BJ (cell line): ENCODE results near the gene OTOR. TPM values are rescaled to one million over a fixed set of nuclear protein-coding genes. Genes with fewer than 3 reads are reported as not detected.

Experiments
- CTCF ChIA-PET: fragments of 350-600 bp; formaldehyde crosslinking; extraction: SDS; loops from one replicate; lab custom pipeline; 2021; ENCODE audit warnings: antibody characterized with exemption, inconsistent platforms; lab: Yijun Ruan, JAX
- POLR2A ChIA-PET: fragments of 300-600 bp; sonication (Branson Sonifier 250); formaldehyde crosslinking; extraction: SDS; loops from one replicate; lab custom pipeline; 2021; ENCODE audit warnings: antibody characterized with exemption; lab: Charles Lee
- DNase-seq: peaks from one replicate; pipeline ENCODE4 v3.0.0-alpha.2; 2011; ENCODE audit warnings: low read depth
- H3K27me3 ChIP-seq: 2 replicates; pipeline ENCODE4 v1.6.0; 2011; ENCODE audit warnings: low read length; ENCODE audit not compliant: control insufficient read depth, insufficient read depth
- H3K36me3 ChIP-seq: 2 replicates; pipeline ENCODE4 v1.5.1; 2011; ENCODE audit warnings: low read length; ENCODE audit not compliant: control insufficient read depth, insufficient read depth
- H3K4me3 ChIP-seq: 2 replicates; pipeline ENCODE4 v1.5.1; 2011; ENCODE audit warnings: low read depth, mild to moderate bottlenecking, control low read depth, low read length
- polyA plus RNA-seq: library from polyadenylated mRNA; depleted of rRNA; stranded (reverse); fragments of >200 nt; gene quantifications from 2 replicates; pipeline ENCODE4 v1.2.3, GENCODE V29; 2011
- TF ChIP-seq, protein P1 (sequence below): IDR thresholded peaks from 2 replicates; pipeline ENCODE4 v1.5.1; 2011; ENCODE audit warnings: low read depth, mild to moderate bottlenecking, control low read depth, inconsistent platforms, low read length, moderate library complexity; ENCODE audit not compliant: insufficient read depth

OTOR gene
- polyA plus RNA-seq, 1 experiment: not detected

DNA sequence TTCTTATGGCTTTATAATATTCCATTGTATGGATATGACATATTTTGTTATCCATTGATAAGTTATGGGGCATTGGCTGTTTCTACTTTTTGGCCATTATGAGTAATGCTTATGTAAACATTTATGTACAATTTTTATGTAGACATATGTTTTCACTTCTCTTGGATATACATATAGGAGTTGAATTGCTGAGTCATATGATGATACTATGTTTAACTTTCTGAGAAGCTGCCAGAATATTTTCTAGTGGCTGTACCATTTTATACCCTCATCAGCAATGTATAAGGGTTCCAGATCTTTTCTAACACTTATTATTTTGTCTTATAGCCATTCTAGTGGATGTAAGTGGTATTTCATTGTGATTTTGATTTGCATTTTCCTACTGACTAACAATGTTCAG is 23.1 kb downstream of the OTOR start:
- H3K27me3 ChIP-seq: no peaks in the 10 kb centered on the region; the same call in 1 of the 2 replicates
- POLR2A ChIA-PET: no interaction called here
- no peak for DNase-seq
- CTCF ChIA-PET: interaction anchor here (2.1 kb wide), 1 partner anchor 10 kb away, joined by 10 read pairs; no protein-coding TSS in a partner anchor
- TF ChIP-seq, protein P1, sequence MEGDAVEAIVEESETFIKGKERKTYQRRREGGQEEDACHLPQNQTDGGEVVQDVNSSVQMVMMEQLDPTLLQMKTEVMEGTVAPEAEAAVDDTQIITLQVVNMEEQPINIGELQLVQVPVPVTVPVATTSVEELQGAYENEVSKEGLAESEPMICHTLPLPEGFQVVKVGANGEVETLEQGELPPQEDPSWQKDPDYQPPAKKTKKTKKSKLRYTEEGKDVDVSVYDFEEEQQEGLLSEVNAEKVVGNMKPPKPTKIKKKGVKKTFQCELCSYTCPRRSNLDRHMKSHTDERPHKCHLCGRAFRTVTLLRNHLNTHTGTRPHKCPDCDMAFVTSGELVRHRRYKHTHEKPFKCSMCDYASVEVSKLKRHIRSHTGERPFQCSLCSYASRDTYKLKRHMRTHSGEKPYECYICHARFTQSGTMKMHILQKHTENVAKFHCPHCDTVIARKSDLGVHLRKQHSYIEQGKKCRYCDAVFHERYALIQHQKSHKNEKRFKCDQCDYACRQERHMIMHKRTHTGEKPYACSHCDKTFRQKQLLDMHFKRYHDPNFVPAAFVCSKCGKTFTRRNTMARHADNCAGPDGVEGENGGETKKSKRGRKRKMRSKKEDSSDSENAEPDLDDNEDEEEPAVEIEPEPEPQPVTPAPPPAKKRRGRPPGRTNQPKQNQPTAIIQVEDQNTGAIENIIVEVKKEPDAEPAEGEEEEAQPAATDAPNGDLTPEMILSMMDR: no peak
- H3K4me3 ChIP-seq: no peak overlapping the region
- no peaks in the 10 kb centered on the region for H3K36me3 ChIP-seq

DNA sequence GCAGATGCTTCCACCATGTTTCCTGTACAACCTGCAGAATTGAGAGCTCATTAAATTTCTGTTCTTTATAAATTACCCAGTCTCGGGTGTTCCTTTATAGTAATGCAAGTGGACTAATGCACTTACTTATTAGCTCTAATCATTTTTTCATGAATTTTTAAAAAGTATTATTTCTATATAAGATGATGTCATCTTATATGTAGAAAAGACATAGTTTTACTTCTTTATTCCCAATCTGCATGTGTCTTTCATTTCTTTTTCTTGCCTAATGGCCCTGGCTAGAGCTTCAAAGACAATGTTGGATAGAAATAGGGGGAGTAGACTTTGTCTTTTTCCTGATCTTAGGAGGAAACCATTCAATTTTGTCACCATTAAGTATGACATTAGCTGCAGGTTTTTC is 27.8 kb downstream of the OTOR start:
- no peak for DNase-seq
- ChIA-PET POLR2A (no interaction called here), CTCF (no interaction called here)

DNA sequence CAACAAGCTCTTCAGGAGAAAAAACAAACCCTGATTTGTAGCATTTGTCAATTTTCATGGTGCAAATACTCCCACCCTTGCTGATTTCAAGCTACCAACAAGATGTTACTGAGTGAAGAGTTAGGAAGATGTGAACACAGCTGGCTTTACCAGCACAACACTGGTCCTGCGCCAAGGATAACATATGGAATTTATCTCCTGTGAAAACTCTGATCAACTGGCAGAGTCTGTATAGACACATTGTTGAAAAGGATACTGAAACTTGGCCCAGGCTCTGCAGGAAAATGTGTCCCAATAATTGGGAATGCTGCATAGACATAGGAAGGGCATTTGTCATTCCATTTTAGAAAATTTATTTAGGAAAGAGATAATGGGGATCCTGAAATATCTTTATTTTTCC is 29.0 kb downstream of the OTOR start:
- H3K4me3 ChIP-seq: no peak overlapping the region
- TF ChIP-seq, protein P1: no peak
- no peaks in the 10 kb centered on the region for H3K27me3 ChIP-seq
- ChIA-PET POLR2A (no interaction called here), CTCF (no interaction called here)
- no peak for DNase-seq
- no peaks in the 10 kb centered on the region for H3K36me3 ChIP-seq

More for the DNA sequence above, 27.8 kb downstream of the OTOR start:
- no peaks in the 10 kb centered on the region for H3K27me3 ChIP-seq
- H3K4me3 ChIP-seq: no peak overlapping the region
- H3K36me3 ChIP-seq: no peaks in the 10 kb centered on the region
- TF ChIP-seq, protein P1: no peak

DNA sequence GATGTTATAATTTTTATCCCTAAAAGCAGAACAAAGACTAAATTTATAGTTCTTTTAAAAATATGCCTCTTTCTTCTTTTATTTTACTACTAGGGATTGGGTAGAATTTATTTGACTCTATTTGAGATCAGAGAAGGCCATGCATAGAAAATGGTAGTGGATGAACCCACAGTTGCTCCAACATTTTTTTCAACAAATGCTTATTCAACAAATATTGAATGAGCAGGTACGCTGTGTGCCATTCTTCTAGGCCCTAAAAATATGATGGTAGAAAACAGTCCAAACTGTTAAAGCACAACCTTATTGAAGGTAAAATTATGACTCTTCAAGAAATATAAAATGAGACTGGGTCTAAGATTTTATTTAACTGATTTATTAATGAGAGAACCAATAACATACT is 30.0 kb downstream of the OTOR start:
- no peaks in the 10 kb centered on the region for H3K36me3 ChIP-seq
- TF ChIP-seq, protein P1: no peak
- ChIA-PET POLR2A (no interaction called here), CTCF (no interaction called here)
- H3K27me3 ChIP-seq: no peaks in the 10 kb centered on the region
- no peak for DNase-seq
- H3K4me3 ChIP-seq: no peak overlapping the region

DNA sequence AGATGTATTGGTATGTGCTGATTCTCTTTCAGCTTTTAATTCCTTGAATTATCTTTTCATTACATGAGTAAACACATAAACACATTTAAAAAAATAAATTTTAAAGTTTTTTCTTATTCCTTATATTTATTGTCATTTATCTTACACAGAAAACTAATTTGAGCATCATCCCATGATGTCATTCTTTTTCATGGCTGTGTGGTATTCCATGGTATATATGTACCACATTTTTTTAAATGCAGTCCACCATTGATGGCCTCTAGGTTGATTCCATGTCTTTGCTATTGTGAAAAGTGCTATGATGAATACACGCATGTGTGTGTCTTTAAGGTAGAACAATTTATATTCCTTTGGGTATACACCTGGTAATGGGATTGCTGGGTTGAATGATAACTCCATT is 33.3 kb downstream of the OTOR start:
- Histone ChIP-seq H3K36me3 (no peaks in the 10 kb centered on the region), H3K4me3 (no peak overlapping the region), H3K27me3 (no peaks in the 10 kb centered on the region)
- DNase-seq: no peak
- ChIA-PET POLR2A (no interaction called here), CTCF (no interaction called here)
- TF ChIP-seq, protein P1: no peak
